GM12878 (cell line): ENCODE measurements around the gene MAD1L1. TPM values are rescaled to one million over a fixed set of nuclear protein-coding genes. Genes with fewer than 3 reads are reported as not detected.

Experiments used
- ATAC-seq: fragments of 200-7000 bp; cut with Tn5 transposase; 3 replicates; pipeline ENCODE4 v1.9.1; 2020; ENCODE audit warnings: mild to moderate bottlenecking, moderate library complexity
- BruUV-seq: library from RNA; stranded (reverse); fragments of 400-500 nt; replicated peaks from 2 replicates; lab custom pipeline; 2021; lab: Mats Ljungman, UMichigan
- CTCF ChIA-PET: fragments of 300-600 bp; sonication (Branson Sonifier 250); formaldehyde crosslinking; extraction: SDS; loops from one replicate; lab custom pipeline; 2021; ENCODE audit warnings: inconsistent platforms; lab: Yijun Ruan, JAX
- POLR2A ChIA-PET: fragments of 350-600 bp; formaldehyde crosslinking; extraction: SDS; loops from one replicate; lab custom pipeline; 2021; ENCODE audit warnings: inconsistent platforms; lab: Charles Lee
- RAD21 ChIA-PET: fragments of 300-600 bp; sonication (Branson Sonifier 250); formaldehyde crosslinking; loops from one replicate; lab custom pipeline; 2023; ENCODE audit warnings: antibody characterized with exemption; ENCODE audit not compliant: unreplicated experiment; lab: Charles Lee
- SMC1A ChIA-PET: fragments of 300-600 bp; sonication (Branson Sonifier 250); formaldehyde crosslinking; loops from one replicate; lab custom pipeline; 2023; ENCODE audit not compliant: unreplicated experiment, uncharacterized antibody; lab: Charles Lee
- DNase-seq: peaks from one replicate; pipeline ENCODE4 v3.0.0-alpha.2; 2011; ENCODE audit warnings: low read depth, low spot score
- FAIRE-seq: peaks from 3 replicates; lab custom pipeline; 2011; peaks lifted over from hg19 to GRCh38; lab: Jason Lieb, UNC
- H2AFZ ChIP-seq: 2 replicates; pipeline ENCODE4 v1.6.0; 2011; ENCODE audit warnings: low read depth, low read length, control low read depth; ENCODE audit not compliant: control insufficient read depth
- H3K27ac ChIP-seq: 2 replicates; pipeline ENCODE4 v1.5.1; 2011; ENCODE audit warnings: control low read depth; ENCODE audit not compliant: control insufficient read depth, insufficient read depth
- H3K27me3 ChIP-seq, 2 experiments: replicated peaks in 1 of 2; 2 replicates each; pipeline versions ENCODE4 v1.6.0 to v1.6.1; 2011; ENCODE audit warnings: low read length in 1 of 2; ENCODE audit not compliant: control insufficient read depth in 2 of 2, insufficient read depth in 2 of 2
- H3K36me3 ChIP-seq, 2 experiments: 2 replicates each; pipeline ENCODE4 v1.5.1; 2011; ENCODE audit warnings: low read length in 1 of 2; ENCODE audit not compliant: control insufficient read depth in 2 of 2, insufficient read depth in 2 of 2
- H3K4me1 ChIP-seq: 2 replicates; pipeline ENCODE4 v1.6.1; 2011; ENCODE audit warnings: mild to moderate bottlenecking, low read length, moderate library complexity, mixed read lengths; ENCODE audit not compliant: control insufficient read depth, insufficient read depth
- H3K4me2 ChIP-seq: 2 replicates; pipeline ENCODE4 v1.6.0; 2011; ENCODE audit warnings: control low read depth; ENCODE audit not compliant: control insufficient read depth, insufficient read depth
- H3K4me3 ChIP-seq: fragments of 200-600 bp; sonication (generic); 2 replicates; pipeline ENCODE4 v1.5.1; 2016
- H3K79me2 ChIP-seq: 2 replicates; pipeline ENCODE4 v1.6.0; 2011; ENCODE audit warnings: low read length; ENCODE audit not compliant: control insufficient read depth, insufficient read depth
- H3K9ac ChIP-seq: 2 replicates; pipeline ENCODE4 v1.8.0; 2011; ENCODE audit warnings: low read length, control low read depth, mixed read lengths; ENCODE audit not compliant: control insufficient read depth, insufficient read depth
- H3K9me3 ChIP-seq: replicated peaks from 3 replicates; pipeline ENCODE4 v1.5.1; 2011; ENCODE audit warnings: mild to moderate bottlenecking, low read length; ENCODE audit not compliant: control insufficient read depth, insufficient read depth
- H4K20me1 ChIP-seq: 2 replicates; pipeline ENCODE4 v1.6.0; 2011; ENCODE audit not compliant: control insufficient read depth, insufficient read depth
- CBX5 ChIP-seq: sonication (generic); IDR thresholded peaks from 2 replicates; pipeline ENCODE4 v1.6.1; 2016; ENCODE audit warnings: low read depth, moderate library complexity, mild to moderate bottlenecking, inconsistent platforms
- ESRRA ChIP-seq: IDR thresholded peaks from 2 replicates; pipeline ENCODE4 v1.6.1; 2012; ENCODE audit warnings: mild to moderate bottlenecking, low read length, improper control_type of control experiment
- EZH2 ChIP-seq: IDR thresholded peaks from 2 replicates; pipeline ENCODE4 v1.6.1; 2012; ENCODE audit warnings: low read depth, mild to moderate bottlenecking, control low read depth, inconsistent platforms, low read length, borderline replicate concordance; ENCODE audit not compliant: control insufficient read depth
- HDAC2 ChIP-seq: fragments of 200-600 bp; sonication (generic); IDR thresholded peaks from 2 replicates; pipeline ENCODE4 v1.6.1; 2017
- NBN ChIP-seq: fragments of 450-650 bp; IDR thresholded peaks from 2 replicates; pipeline ENCODE4 v1.6.1; 2016
- RAD21 ChIP-seq: IDR thresholded peaks from 2 replicates; pipeline ENCODE4 v1.6.1; 2011; ENCODE audit warnings: mild to moderate bottlenecking, low read depth, low read length, moderate library complexity; ENCODE audit not compliant: insufficient read depth
- ZNF687 ChIP-seq: fragments of 450-650 bp; IDR thresholded peaks from 2 replicates; pipeline ENCODE4 v1.6.1; 2017; ENCODE audit warnings: mild to moderate bottlenecking, moderate library complexity
- WGBS: methylation state at CpG from one replicate; pipeline ENCODE4 v1.1.6; 2016; ENCODE audit warnings: low lambda C conversion rate; ENCODE audit not compliant: insufficient replicate concordance, insufficient coverage; ENCODE audit errors: missing lambda C conversion rate; 5-methylcytosine and 5-hydroxymethylcytosine counted together
- in situ Hi-C: fragments of 300-500 bp; cut with MboI; formaldehyde crosslinking; loops from 9 replicates; pipeline ENCODE4 v1.14.3; 2018; ENCODE audit warnings: mixed read lengths
- intact Hi-C: fragments of 100-400 bp; cut with micrococcal nuclease; formaldehyde crosslinking; loops from one replicate; pipeline ENCODE4 v1.14.2; 2022; ENCODE audit not compliant: unreplicated experiment
- polyA plus RNA-seq, 11 experiments: library from polyadenylated mRNA; depleted of rRNA in 4 of 11; unstranded in 6 of 11; stranded (reverse) in 5 of 11; fragments of >200 nt; fragmentation: Nextera tagmentation in 4 of 11; fragmentation: Illumina TruSeq in 1 of 11; extraction: Ambion mirVana in 4 of 11; extraction: Trizol in 1 of 11; gene quantifications; 1 replicate in 1 of 11; 2 replicates in 10 of 11; pipeline versions ENCODE4 v1.2.1 to v1.2.3, GENCODE V29; 2011 to 2016; ENCODE audit warnings: inconsistent platforms in 2 of 11, missing spikeins in 2 of 11, low read depth in 1 of 11
- total RNA-seq, 4 experiments: library from RNA; depleted of rRNA in 3 of 4; stranded (reverse); fragments of >200 nt in 3 of 4; fragmentation: Illumina TruSeq in 1 of 4; extraction: Trizol in 1 of 4; gene quantifications; 2 replicates each; pipeline versions ENCODE4 v1.2.1 to v1.2.3, GENCODE V29; 2013 to 2021
- TF ChIP-seq, protein P1 (sequence below): IDR thresholded peaks from 2 replicates; pipeline ENCODE4 v1.6.1; 2011; ENCODE audit warnings: borderline replicate concordance, low read depth, mild to moderate bottlenecking, moderate library complexity, low read length; ENCODE audit not compliant: insufficient read depth, poor library complexity, severe bottlenecking
- TF ChIP-seq, protein P2 (sequence below): fragments of 450-650 bp; IDR thresholded peaks from 2 replicates; pipeline ENCODE4 v1.6.1; 2017; ENCODE audit warnings: mild to moderate bottlenecking
- TF ChIP-seq, protein P3 (sequence below): fragments of 450-650 bp; IDR thresholded peaks from 2 replicates; pipeline ENCODE4 v1.6.1; 2017; ENCODE audit warnings: borderline replicate concordance

The MAD1L1 gene
- total and polyA plus RNA-seq, 10 of the 15 experiments (the other 5 are each of a cell fraction or from before 2014, with no cell fraction given): 2.2 to 76.8 (median 38.3) TPM

GRCh38 chr7:1971946-1972654 is 260.6 kb downstream of the MAD1L1 start (continued):
- TF ChIP-seq ZNF687 (no peak), NBN (no peak)

DNA sequence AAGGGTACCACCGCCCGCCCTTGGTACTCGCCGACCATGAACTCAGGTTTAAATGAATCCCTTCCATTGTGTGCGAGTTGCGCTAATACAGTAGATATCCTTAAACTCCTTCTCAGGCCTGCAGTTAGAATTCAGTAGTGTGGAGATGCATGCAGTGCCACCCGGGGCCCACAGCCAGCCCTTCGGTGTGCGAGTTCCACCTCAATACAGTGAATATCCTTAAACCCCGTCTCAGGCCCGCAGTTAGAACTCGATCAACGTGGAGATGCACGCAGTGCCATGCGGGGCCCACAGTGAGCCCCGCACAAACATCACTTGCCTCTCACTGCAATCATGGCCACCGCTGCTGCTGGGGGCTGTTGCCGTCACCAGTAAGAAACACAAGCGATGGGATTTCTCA is 261.9 kb downstream of the MAD1L1 start:
- H3K4me3 ChIP-seq: no peak overlapping the region
- RAD21 ChIA-PET: no interaction called here
- no peak for FAIRE-seq
- in situ Hi-C loops: no loop called here
- intact Hi-C loops: no loop called here
- no peaks in the 10 kb centered on the region for H3K4me1 ChIP-seq
- ATAC-seq: no peak
- no peak overlapping the region for H3K9ac ChIP-seq
- WGBS: 96% methylated on average over 19 of the region's 19 CpGs
- DNase-seq: no peak
- no peak overlapping the region for H2AFZ ChIP-seq
- BruUV-seq: no TSS peak
- H3K4me2 ChIP-seq: no peak overlapping the region
- CTCF ChIA-PET: no interaction called here
- SMC1A ChIA-PET: no interaction called here
- POLR2A ChIA-PET: no interaction called here
- no peaks in the 10 kb centered on the region for H3K79me2 ChIP-seq
- H3K27me3 ChIP-seq: no peaks in the 10 kb centered on the region
- TF ChIP-seq EZH2: no peak
- TF ChIP-seq ESRRA: no peak
- no peak for TF ChIP-seq HDAC2
- TF ChIP-seq CBX5: no peak
- TF ChIP-seq, protein P1, sequence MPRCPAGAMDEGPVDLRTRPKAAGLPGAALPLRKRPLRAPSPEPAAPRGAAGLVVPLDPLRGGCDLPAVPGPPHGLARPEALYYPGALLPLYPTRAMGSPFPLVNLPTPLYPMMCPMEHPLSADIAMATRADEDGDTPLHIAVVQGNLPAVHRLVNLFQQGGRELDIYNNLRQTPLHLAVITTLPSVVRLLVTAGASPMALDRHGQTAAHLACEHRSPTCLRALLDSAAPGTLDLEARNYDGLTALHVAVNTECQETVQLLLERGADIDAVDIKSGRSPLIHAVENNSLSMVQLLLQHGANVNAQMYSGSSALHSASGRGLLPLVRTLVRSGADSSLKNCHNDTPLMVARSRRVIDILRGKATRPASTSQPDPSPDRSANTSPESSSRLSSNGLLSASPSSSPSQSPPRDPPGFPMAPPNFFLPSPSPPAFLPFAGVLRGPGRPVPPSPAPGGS: peak; percentile 39
- TF ChIP-seq, protein P2, sequence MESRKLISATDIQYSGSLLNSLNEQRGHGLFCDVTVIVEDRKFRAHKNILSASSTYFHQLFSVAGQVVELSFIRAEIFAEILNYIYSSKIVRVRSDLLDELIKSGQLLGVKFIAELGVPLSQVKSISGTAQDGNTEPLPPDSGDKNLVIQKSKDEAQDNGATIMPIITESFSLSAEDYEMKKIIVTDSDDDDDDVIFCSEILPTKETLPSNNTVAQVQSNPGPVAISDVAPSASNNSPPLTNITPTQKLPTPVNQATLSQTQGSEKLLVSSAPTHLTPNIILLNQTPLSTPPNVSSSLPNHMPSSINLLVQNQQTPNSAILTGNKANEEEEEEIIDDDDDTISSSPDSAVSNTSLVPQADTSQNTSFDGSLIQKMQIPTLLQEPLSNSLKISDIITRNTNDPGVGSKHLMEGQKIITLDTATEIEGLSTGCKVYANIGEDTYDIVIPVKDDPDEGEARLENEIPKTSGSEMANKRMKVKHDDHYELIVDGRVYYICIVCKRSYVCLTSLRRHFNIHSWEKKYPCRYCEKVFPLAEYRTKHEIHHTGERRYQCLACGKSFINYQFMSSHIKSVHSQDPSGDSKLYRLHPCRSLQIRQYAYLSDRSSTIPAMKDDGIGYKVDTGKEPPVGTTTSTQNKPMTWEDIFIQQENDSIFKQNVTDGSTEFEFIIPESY: no peak
- TF ChIP-seq RAD21: no peak
- TF ChIP-seq, protein P3, sequence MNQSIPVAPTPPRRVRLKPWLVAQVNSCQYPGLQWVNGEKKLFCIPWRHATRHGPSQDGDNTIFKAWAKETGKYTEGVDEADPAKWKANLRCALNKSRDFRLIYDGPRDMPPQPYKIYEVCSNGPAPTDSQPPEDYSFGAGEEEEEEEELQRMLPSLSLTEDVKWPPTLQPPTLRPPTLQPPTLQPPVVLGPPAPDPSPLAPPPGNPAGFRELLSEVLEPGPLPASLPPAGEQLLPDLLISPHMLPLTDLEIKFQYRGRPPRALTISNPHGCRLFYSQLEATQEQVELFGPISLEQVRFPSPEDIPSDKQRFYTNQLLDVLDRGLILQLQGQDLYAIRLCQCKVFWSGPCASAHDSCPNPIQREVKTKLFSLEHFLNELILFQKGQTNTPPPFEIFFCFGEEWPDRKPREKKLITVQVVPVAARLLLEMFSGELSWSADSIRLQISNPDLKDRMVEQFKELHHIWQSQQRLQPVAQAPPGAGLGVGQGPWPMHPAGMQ: no peak
- H3K27ac ChIP-seq: no peak overlapping the region
- no peaks in the 10 kb centered on the region; the same call in 2 of the 3 replicates for H3K9me3 ChIP-seq
- H3K36me3 ChIP-seq: peaks cover 0 to 9% of the 10 kb centered on the region in 2 experiments; a peak in 3 of 4 replicates
- H4K20me1 ChIP-seq: no peaks in the 10 kb centered on the region
